ENCODE measurements around the gene LY9.

DNA sequence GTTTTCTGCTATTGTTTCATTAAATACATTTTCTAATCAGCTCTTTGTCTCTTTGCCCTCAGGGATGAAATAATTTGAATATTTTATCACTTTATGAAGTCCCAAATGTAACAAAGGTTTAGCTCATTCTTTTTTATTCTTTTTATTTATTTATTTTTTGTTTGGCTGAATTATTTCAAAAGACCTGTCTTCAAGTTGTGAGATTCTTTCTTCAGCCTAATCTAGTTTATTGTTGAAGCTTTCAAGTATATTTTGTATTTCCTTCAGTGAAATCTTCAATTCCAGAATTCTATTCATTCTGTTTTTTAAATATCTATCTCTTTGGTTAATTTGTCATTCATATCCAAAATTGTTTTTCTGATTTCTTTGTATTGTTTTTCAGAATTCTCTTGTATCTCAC lies 10.8 kb downstream of the LY9 start:
- TF ChIP-seq, protein P1, sequence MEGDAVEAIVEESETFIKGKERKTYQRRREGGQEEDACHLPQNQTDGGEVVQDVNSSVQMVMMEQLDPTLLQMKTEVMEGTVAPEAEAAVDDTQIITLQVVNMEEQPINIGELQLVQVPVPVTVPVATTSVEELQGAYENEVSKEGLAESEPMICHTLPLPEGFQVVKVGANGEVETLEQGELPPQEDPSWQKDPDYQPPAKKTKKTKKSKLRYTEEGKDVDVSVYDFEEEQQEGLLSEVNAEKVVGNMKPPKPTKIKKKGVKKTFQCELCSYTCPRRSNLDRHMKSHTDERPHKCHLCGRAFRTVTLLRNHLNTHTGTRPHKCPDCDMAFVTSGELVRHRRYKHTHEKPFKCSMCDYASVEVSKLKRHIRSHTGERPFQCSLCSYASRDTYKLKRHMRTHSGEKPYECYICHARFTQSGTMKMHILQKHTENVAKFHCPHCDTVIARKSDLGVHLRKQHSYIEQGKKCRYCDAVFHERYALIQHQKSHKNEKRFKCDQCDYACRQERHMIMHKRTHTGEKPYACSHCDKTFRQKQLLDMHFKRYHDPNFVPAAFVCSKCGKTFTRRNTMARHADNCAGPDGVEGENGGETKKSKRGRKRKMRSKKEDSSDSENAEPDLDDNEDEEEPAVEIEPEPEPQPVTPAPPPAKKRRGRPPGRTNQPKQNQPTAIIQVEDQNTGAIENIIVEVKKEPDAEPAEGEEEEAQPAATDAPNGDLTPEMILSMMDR (IDR thresholded peaks at IDR 0.05) = no peak
- no peak for TF ChIP-seq POLR2A (IDR thresholded peaks at IDR 0.05)

Data from prostate gland (tissue), 2 donors.